RWPE2 (cell line): ENCODE data around the gene SLC44A1.
A peak's percentile ranks its signal among the peaks of the same experiment; 100 is the strongest.

Experiments
- ATAC-seq: fragments of 200-7000 bp; cut with Tn5 transposase; 3 replicates; pipeline ENCODE4 v1.9.1; 2021; ENCODE audit warnings: low read depth
- DNase-seq: peaks from one replicate; pipeline ENCODE4 v3.0.0-alpha.2; 2020; ENCODE audit warnings: low spot score
- H3K27ac ChIP-seq: fragments of 450-650 bp; 2 replicates; pipeline ENCODE4 v1.5.1; 2017; ENCODE audit warnings: mild to moderate bottlenecking; ENCODE audit not compliant: poor library complexity, severe bottlenecking
- H3K27me3 ChIP-seq: fragments of 250-450 bp; sonication (Bioruptor Pico); 2 replicates; pipeline ENCODE4 v1.5.1; 2021; ENCODE audit warnings: mild to moderate bottlenecking, moderate library complexity; ENCODE audit not compliant: insufficient read depth, poor library complexity, severe bottlenecking
- H3K36me3 ChIP-seq: fragments of 250-450 bp; sonication (Bioruptor Pico); 2 replicates; pipeline ENCODE4 v1.5.1; 2020; ENCODE audit warnings: low read depth, mild to moderate bottlenecking, moderate library complexity
- H3K4me1 ChIP-seq: fragments of 250-450 bp; sonication (Bioruptor Pico); 2 replicates; pipeline ENCODE4 v1.5.1; 2021; ENCODE audit warnings: mild to moderate bottlenecking, moderate library complexity; ENCODE audit not compliant: insufficient read depth, poor library complexity, severe bottlenecking
- H3K4me3 ChIP-seq: fragments of 250-450 bp; sonication (Bioruptor Pico); 2 replicates; pipeline ENCODE4 v1.5.1; 2021; ENCODE audit warnings: mild to moderate bottlenecking, moderate library complexity; ENCODE audit not compliant: severe bottlenecking
- H3K9me3 ChIP-seq: fragments of 250-450 bp; sonication (Bioruptor Pico); 2 replicates; pipeline ENCODE4 v1.5.1; 2021; ENCODE audit warnings: mild to moderate bottlenecking, moderate library complexity; ENCODE audit not compliant: severe bottlenecking
- TF ChIP-seq, protein P1 (sequence below): fragments of 450-650 bp; IDR thresholded peaks from one replicate; pipeline ENCODE4 v1.5.1; 2017; ENCODE audit warnings: mild to moderate bottlenecking, moderate library complexity; ENCODE audit not compliant: poor library complexity, severe bottlenecking

The SLC44A1 gene

DNA sequence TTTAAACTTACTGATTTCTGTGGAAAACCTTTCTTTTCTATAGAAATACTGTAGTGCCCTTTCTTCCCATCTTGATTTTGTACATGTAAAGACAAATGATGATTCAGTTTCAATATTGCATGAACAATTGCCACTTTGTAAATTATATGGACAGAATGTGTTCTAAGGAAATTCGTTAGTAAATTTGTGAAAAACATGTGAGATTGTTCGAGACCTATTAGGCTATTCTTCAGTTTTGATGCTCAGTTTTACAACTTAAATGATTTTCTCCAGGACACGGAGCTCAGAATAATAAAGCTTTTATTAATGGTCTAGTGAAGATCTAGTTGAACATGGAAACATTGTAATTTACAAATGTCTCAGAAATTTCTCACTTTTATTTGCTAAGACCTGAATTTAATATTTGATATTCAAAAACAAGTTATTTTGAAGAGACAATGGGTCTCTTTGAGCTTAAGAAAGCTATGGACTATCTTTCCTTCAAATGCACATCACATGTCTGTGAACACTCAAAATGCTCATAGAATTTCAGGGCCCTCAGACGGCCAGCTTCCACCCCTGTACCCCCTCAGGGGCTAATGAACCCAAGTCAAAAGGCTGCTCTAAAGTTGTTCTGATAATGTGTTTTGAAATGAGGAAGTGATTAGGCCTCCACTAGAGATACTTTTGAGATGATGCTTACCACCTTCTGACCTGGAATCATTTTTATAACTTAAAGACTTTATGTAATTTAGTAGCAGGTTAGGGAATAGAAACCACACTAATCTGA is 149.3 kb downstream of the SLC44A1 start:
- ATAC-seq, result no peak
- TF ChIP-seq, protein P1, sequence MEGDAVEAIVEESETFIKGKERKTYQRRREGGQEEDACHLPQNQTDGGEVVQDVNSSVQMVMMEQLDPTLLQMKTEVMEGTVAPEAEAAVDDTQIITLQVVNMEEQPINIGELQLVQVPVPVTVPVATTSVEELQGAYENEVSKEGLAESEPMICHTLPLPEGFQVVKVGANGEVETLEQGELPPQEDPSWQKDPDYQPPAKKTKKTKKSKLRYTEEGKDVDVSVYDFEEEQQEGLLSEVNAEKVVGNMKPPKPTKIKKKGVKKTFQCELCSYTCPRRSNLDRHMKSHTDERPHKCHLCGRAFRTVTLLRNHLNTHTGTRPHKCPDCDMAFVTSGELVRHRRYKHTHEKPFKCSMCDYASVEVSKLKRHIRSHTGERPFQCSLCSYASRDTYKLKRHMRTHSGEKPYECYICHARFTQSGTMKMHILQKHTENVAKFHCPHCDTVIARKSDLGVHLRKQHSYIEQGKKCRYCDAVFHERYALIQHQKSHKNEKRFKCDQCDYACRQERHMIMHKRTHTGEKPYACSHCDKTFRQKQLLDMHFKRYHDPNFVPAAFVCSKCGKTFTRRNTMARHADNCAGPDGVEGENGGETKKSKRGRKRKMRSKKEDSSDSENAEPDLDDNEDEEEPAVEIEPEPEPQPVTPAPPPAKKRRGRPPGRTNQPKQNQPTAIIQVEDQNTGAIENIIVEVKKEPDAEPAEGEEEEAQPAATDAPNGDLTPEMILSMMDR, result no peak
- DNase-seq, result no peak
- no peaks in the 10 kb centered on the region for H3K9me3 ChIP-seq
- no peaks in the 10 kb centered on the region for H3K27me3 ChIP-seq
- no peaks in the 10 kb centered on the region; the same call in 1 of the 2 replicates for H3K36me3 ChIP-seq
- H3K4me3 ChIP-seq, result no peak overlapping the region
- no peaks in the 10 kb centered on the region for H3K4me1 ChIP-seq
- no peak overlapping the region for H3K27ac ChIP-seq

DNA sequence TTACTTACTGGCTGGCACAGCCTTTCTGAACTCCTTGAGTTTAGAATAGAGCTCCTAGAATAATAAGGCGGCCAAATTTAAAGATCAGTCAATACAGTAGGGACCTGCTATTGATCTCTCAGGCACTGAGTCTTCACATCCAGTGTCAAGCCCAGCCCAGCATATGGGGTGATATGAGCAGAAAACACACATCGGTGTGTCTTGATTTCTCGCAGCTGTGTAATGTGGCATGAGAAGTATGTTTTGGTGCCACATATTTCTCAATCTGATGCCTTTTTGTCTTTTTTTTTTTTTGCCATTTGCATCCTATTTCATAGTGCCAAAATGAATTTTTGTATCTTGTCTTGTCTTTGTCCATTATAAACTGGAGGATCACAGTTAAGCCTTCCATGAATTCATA is 152.0 kb downstream of the SLC44A1 start:
- ATAC-seq, result no peak
- TF ChIP-seq, protein P1, result no peak

GRCh38 chr9:105396901-105397300 is 152.4 kb downstream of the SLC44A1 start:
- Histone ChIP-seq H3K27me3 (no peaks in the 10 kb centered on the region), H3K4me3 (no peak overlapping the region), H3K27ac (no peak overlapping the region), H3K4me1 (no peaks in the 10 kb centered on the region), H3K36me3 (no peaks in the 10 kb centered on the region), H3K9me3 (no peaks in the 10 kb centered on the region)
- TF ChIP-seq, protein P1, result no peak
- no peak for ATAC-seq
- no peak for DNase-seq

More for the DNA sequence above, 152.0 kb downstream of the SLC44A1 start:
- Histone ChIP-seq H3K27ac (no peak overlapping the region), H3K9me3 (no peaks in the 10 kb centered on the region), H3K27me3 (no peaks in the 10 kb centered on the region), H3K4me1 (no peaks in the 10 kb centered on the region), H3K4me3 (no peak overlapping the region), H3K36me3 (no peaks in the 10 kb centered on the region)
- DNase-seq, result no peak

DNA sequence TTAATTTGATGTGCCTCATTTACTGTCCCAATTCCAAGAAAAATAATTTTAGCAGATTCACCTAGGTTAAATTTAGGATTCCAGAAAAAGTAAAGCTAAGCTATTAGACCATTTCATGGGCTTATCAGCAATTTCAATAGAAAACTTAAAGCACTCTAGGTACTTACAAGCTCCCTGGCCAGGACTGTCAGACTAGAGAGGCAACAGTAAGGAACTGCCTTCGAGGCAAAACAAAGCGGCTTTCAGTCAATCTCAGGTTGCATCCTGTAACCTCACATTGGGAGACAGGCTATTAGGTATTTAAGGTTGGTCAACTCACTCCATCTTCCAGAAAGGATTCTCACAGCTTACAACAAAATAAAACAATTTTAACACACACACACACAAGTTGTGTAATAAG is 154.7 kb downstream of the SLC44A1 start:
- TF ChIP-seq, protein P1, result no peak

GRCh38 chr9:105401651-105402050 is 157.2 kb downstream of the SLC44A1 start:
- H3K4me3 ChIP-seq, result no peak overlapping the region
- peak; percentile 44; the same call in 1 of the 3 replicates for ATAC-seq

More for the DNA sequence above, 154.7 kb downstream of the SLC44A1 start:
- Histone ChIP-seq H3K27ac (no peak overlapping the region), H3K36me3 (no peaks in the 10 kb centered on the region), H3K4me3 (no peak overlapping the region), H3K9me3 (no peaks in the 10 kb centered on the region), H3K4me1 (no peaks in the 10 kb centered on the region), H3K27me3 (no peaks in the 10 kb centered on the region)
- DNase-seq (no peak), ATAC-seq (no peak)

More at GRCh38 chr9:105401651-105402050, 157.2 kb downstream of the SLC44A1 start:
- no peak for DNase-seq
- TF ChIP-seq, protein P1, result no peak
- no peaks in the 10 kb centered on the region for H3K9me3 ChIP-seq
- H3K4me1 ChIP-seq, result no peaks in the 10 kb centered on the region
- no peak overlapping the region for H3K27ac ChIP-seq
- no peaks in the 10 kb centered on the region for H3K36me3 ChIP-seq
- no peaks in the 10 kb centered on the region for H3K27me3 ChIP-seq
